ENCODE results near the gene VSIG8.
A peak's percentile ranks its signal among the peaks of the same experiment; 100 is the strongest.
"Not testable (repeated sequence)": the region's sequence is repeated elsewhere in the genome, so short reads cannot be mapped to it uniquely, and the experiment has no call there.

The VSIG8 gene, protein sequence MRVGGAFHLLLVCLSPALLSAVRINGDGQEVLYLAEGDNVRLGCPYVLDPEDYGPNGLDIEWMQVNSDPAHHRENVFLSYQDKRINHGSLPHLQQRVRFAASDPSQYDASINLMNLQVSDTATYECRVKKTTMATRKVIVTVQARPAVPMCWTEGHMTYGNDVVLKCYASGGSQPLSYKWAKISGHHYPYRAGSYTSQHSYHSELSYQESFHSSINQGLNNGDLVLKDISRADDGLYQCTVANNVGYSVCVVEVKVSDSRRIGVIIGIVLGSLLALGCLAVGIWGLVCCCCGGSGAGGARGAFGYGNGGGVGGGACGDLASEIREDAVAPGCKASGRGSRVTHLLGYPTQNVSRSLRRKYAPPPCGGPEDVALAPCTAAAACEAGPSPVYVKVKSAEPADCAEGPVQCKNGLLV

GRCh38 chr1:159862557-159862956, at the start of gene VSIG8:
TSS of gene VSIG8 (minus strand) at chr1:159862657. CDS start at chr1:159862521, 136 bp downstream.
- no peak for DNase-seq

DNA sequence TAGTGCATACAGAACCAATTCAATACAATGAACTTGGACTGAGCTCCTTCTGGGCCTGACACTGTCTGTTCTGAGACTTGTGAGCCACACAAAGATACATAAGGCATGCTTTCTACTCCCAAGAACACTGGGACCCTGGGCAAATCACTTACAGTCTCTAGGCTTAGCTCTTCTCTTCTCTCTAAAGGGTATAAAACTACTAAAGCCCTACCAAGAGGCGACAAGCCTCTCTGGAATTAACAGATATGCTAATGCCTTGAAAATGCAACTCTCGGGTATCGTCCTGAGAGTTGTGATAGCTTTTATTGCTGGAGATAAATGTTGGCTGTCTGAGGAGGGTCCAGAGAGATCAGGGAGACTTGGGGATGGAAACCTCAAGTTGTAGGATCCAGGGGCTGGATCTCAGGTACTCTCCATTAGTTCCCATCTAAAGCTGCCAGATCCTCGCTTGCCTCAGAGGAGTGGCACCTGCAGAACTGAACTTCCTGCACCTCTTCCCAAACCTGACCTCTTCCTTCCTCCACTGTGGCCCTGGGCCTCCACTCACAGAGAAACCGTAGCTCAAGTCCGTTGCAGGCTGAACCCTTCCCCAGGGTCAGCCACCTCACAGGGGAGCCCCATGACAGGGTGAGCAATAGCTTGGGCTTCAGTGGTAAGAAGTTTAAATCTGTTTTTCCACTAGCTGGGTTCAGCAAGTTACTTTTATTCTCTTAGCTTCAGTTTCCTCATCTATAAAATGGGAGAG, 49.0 kb upstream of the VSIG8 start:
- no peak for DNase-seq

DNA sequence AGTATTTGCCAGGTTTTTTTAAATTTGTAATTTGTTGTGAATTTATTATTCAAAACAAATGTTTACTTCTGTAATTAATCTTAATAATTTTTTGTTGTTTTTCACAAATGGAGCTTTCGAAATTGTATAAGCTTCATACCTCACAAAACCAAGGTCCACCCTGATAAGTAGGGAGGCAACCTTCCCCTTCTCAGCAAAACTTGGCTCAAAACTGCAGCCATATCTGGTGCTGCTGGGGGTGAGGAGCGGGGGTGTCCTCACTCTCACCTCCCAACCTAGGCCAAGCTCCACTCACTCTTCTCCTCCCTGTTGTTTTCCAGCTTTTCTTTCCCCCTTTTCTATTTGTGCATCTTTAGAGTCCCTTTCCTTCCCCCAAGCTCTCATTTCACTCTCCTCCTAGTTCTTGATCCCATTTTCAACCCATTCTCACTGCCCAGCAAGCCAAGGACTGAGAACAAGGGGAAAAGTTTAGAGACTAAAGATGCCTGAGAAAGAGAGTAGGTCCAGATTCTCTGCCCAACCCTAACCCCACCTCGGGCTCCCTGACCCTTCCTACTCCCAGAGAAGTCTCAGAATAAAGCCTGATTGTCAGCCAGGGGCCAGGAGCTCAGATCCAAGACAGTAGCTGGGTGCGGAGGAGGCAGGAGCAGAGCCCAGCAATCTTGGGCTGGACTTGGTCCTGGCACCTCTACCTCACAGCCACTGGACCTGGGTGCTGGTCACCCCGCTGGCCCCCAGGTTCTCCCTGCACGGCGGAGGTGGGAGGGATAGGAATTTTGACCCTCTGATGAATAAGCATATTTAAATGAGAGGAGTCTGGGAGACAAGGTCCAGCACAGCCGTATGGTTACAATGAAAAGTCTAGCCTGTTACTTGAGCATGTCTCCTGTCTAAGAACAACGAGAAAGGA, 45.8 kb upstream of the VSIG8 start:
- DNase-seq, result no peak

GRCh38 chr1:159906960-159907359, 44.5 kb upstream of the VSIG8 start:
- DNase-seq, result no peak

GRCh38 chr1:159904036-159904435, 41.6 kb upstream of the VSIG8 start:
- not testable (repeated sequence) for DNase-seq

GRCh38 chr1:159902541-159902940, 40.1 kb upstream of the VSIG8 start:
- no peak for DNase-seq

- DNase-seq, result no peak
Observed at GRCh38 chr1:159900755-159901360, 38.4 kb upstream of the VSIG8 start.

GRCh38 chr1:159900086-159900680, 37.7 kb upstream of the VSIG8 start, which contains the start of gene CFAP45:
TSS of gene CFAP45 (minus strand) at chr1:159900165. CDS start at chr1:159900098, 67 bp downstream.
- peak; percentile 94 for DNase-seq

DNA sequence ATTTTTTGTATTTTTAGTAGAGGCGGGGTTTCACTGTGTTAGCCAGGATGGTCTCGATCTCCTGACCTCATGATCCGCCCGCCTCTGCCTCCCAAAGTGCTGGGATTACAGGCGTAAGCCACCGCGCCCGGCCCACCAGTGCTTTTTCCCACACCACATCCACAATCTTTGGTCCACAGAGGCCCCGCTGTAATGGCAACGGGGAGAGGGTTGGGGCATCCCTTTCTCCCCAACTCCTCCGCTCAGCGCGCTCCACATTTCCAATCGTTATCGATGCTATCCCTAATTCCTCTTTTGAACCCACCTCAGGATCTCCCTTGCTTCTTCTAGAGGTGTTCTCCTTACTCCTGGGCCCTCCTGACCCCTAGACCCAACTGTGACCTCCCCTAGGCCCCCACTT, 37.2 kb upstream of the VSIG8 start:
- DNase-seq, result not testable (repeated sequence)

- no peak for DNase-seq
Observed at GRCh38 chr1:159898527-159898926, 36.1 kb upstream of the VSIG8 start.

GRCh38 chr1:159897962-159898361, 35.5 kb upstream of the VSIG8 start:
- DNase-seq, result no peak

DNA sequence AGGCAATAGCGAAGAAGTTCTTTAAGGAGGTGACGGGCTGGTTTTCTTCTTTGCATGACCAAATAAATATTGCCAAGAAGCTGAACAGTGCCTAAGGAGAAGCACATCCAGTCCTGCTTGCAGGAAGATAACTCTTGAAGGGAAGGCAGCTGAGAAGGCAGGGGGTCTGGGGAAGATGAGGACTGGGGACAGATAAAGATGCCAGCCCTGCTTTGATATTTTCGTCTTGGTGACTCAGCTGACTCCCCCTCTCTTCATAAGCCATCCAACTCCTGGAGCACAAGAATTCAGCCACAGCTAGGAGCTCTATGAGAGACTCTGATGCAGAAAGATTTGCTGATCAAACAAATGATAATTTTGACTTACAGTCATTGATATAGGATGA, 34.1 kb upstream of the VSIG8 start:
- DNase-seq, result no peak

GRCh38 chr1:159895836-159896545, 33.5 kb upstream of the VSIG8 start:
- DNase-seq, result no peak

DNA sequence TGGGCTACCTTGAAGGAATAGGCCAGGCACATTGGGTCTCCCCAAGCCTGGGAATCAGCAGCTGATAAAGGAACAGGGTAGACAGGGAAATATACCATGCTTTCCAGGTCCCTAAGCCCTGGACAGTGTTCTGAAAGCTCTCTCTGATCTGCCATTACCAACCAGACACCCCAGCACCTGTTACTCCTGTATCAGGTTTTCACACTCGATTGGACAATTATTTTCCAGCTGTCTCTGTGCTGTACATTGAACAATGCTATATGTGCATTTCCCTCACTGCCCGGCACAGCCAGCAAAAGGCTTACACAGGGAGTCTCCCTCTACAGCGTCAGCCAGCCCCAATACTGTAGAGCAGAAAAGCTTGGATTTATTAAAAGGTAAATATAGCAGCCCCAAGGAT, 32.8 kb upstream of the VSIG8 start:
- no peak for DNase-seq

- peak; percentile 19 for DNase-seq
Observed at GRCh38 chr1:159892944-159893343, 30.5 kb upstream of the VSIG8 start.

- peak; percentile 85 for DNase-seq
Observed at GRCh38 chr1:159891275-159892157, 29.1 kb upstream of the VSIG8 start.

GRCh38 chr1:159890390-159890789, 27.9 kb upstream of the VSIG8 start:
- no peak for DNase-seq

GRCh38 chr1:159889821-159890252, 27.4 kb upstream of the VSIG8 start:
- DNase-seq, result peak; percentile 64

- no peak for DNase-seq
Observed at GRCh38 chr1:159889202-159889601, 26.7 kb upstream of the VSIG8 start.

DNA sequence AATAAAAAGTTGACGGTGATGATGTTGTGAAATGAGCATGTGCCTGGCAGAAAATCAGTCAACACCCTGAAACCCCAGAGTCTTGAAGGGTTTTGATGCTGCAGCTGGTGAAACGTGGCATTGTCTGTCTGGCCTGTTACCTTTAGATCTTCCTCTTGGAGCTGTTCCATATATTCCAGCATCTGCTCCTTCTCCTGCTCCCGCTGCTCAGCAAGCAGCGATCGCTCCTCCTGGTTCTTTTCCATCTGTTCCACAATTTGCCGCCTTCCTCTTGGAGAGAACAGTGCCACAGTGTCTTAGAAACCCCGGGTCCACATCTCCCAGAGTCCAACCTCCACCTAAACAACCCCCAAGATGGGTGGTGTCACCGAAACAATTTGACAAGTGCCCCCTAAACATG, 21.8 kb upstream of the VSIG8 start:
- no peak for DNase-seq

Data from DMS153 (cell line).